ENCODE data around the gene GPR35. TPM values are rescaled to one million over a fixed set of nuclear protein-coding genes. Genes with fewer than 3 reads are reported as not detected.

GPR35 gene
- total RNA-seq, 1 experiment from 2014 or later, result 1.3 TPM

GRCh38 chr2:240591226-240591625, 34.1 kb upstream of the GPR35 start:
- no TSS peak for BruUV-seq (replicated peaks)
- no peaks in the 10 kb centered on the region for H3K27me3 ChIP-seq (ENCODE audit: control insufficient read depth, insufficient read depth, low read length)
- POLR2A ChIA-PET, result no interaction called here
- no peaks in the 10 kb centered on the region for H3K9me3 ChIP-seq (ENCODE audit: control insufficient read depth, insufficient read depth, low read depth, low read length)
- ATAC-seq (no peak), DNase-seq (ENCODE audit: low read depth, low spot score) (no peak)
- intact Hi-C loops (cut with micrococcal nuclease; ENCODE audit: unreplicated experiment), result no loop called here
- peaks cover 13% of the 10 kb centered on the region; the same call in 1 of the 2 replicates for H3K4me1 ChIP-seq (ENCODE audit: control insufficient read depth, insufficient read depth, low read length)
- no peaks in the 10 kb centered on the region; the same call in 1 of the 2 replicates for H3K36me3 ChIP-seq (ENCODE audit: control insufficient read depth, insufficient read depth, low read length)
- in situ Hi-C loops (cut with HindIII; ENCODE audit: low pct_unique_long_range_greater_than_20kb, low sequenced_read_pairs), result no loop called here
- H3K27ac ChIP-seq (ENCODE audit: low read length), result no peak overlapping the region
- CTCF ChIA-PET, result no interaction called here
- no peak overlapping the region for H3K4me3 ChIP-seq (ENCODE audit: low read depth in 2 of 2, low read length in 2 of 2)
- TF ChIP-seq, protein P1, sequence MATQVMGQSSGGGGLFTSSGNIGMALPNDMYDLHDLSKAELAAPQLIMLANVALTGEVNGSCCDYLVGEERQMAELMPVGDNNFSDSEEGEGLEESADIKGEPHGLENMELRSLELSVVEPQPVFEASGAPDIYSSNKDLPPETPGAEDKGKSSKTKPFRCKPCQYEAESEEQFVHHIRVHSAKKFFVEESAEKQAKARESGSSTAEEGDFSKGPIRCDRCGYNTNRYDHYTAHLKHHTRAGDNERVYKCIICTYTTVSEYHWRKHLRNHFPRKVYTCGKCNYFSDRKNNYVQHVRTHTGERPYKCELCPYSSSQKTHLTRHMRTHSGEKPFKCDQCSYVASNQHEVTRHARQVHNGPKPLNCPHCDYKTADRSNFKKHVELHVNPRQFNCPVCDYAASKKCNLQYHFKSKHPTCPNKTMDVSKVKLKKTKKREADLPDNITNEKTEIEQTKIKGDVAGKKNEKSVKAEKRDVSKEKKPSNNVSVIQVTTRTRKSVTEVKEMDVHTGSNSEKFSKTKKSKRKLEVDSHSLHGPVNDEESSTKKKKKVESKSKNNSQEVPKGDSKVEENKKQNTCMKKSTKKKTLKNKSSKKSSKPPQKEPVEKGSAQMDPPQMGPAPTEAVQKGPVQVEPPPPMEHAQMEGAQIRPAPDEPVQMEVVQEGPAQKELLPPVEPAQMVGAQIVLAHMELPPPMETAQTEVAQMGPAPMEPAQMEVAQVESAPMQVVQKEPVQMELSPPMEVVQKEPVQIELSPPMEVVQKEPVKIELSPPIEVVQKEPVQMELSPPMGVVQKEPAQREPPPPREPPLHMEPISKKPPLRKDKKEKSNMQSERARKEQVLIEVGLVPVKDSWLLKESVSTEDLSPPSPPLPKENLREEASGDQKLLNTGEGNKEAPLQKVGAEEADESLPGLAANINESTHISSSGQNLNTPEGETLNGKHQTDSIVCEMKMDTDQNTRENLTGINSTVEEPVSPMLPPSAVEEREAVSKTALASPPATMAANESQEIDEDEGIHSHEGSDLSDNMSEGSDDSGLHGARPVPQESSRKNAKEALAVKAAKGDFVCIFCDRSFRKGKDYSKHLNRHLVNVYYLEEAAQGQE (IDR thresholded peaks at IDR 0.05; ENCODE audit: insufficient read depth in 1 of 2, low read depth in 2 of 2, low read length in 1 of 2), result no peak
- no peak for TF ChIP-seq POLR2AphosphoS5 (IDR thresholded peaks at IDR 0.05; ENCODE audit: low read depth, low read length)
- no peak for TF ChIP-seq TCF7L2 (IDR thresholded peaks at IDR 0.05; ENCODE audit: low read depth, low read length)
- no peak for TF ChIP-seq CTCF (IDR thresholded peaks at IDR 0.05)
- no peak for TF ChIP-seq SIN3A (IDR thresholded peaks at IDR 0.05; ENCODE audit: borderline replicate concordance, insufficient read depth, low read depth, low read length)

GRCh38 chr2:240591784-240592183, 33.5 kb upstream of the GPR35 start:
- intact Hi-C loops (cut with micrococcal nuclease; ENCODE audit: unreplicated experiment), result no loop called here
- Histone ChIP-seq H3K27ac (ENCODE audit: low read length) (no peak overlapping the region), H3K36me3 (ENCODE audit: control insufficient read depth, insufficient read depth, low read length) (no peaks in the 10 kb centered on the region; the same call in 1 of the 2 replicates), H3K27me3 (ENCODE audit: control insufficient read depth, insufficient read depth, low read length) (no peaks in the 10 kb centered on the region), H3K4me3 (ENCODE audit: low read depth in 2 of 2, low read length in 2 of 2) (no peak overlapping the region), H3K9me3 (ENCODE audit: control insufficient read depth, insufficient read depth, low read depth, low read length) (no peaks in the 10 kb centered on the region), H3K4me1 (ENCODE audit: control insufficient read depth, insufficient read depth, low read length) (peaks cover 13% of the 10 kb centered on the region; the same call in 1 of the 2 replicates)
- ATAC-seq, result no peak
- no TSS peak for BruUV-seq (replicated peaks)
- POLR2A ChIA-PET, result no interaction called here
- CTCF ChIA-PET, result no interaction called here
- TF ChIP-seq TCF7L2 (IDR thresholded peaks at IDR 0.05; ENCODE audit: low read depth, low read length) (no peak), POLR2AphosphoS5 (IDR thresholded peaks at IDR 0.05; ENCODE audit: low read depth, low read length) (no peak)
- in situ Hi-C loops (cut with HindIII; ENCODE audit: low pct_unique_long_range_greater_than_20kb, low sequenced_read_pairs), result no loop called here
- no peak for DNase-seq (ENCODE audit: low read depth, low spot score)

- ATAC-seq (no peak), DNase-seq (ENCODE audit: low read depth, low spot score) (no peak)
- no peak for TF ChIP-seq POLR2AphosphoS5 (IDR thresholded peaks at IDR 0.05; ENCODE audit: low read depth, low read length)
- TF ChIP-seq TCF7L2 (IDR thresholded peaks at IDR 0.05; ENCODE audit: low read depth, low read length), result no peak
- no peak for TF ChIP-seq CTCF (IDR thresholded peaks at IDR 0.05)
- no peak for TF ChIP-seq SIN3A (IDR thresholded peaks at IDR 0.05; ENCODE audit: borderline replicate concordance, insufficient read depth, low read depth, low read length)
- TF ChIP-seq, protein P1 (IDR thresholded peaks at IDR 0.05; ENCODE audit: insufficient read depth in 1 of 2, low read depth in 2 of 2, low read length in 1 of 2), result no peak
- BruUV-seq (replicated peaks), result no TSS peak
- Histone ChIP-seq H3K9me3 (ENCODE audit: control insufficient read depth, insufficient read depth, low read depth, low read length) (no peaks in the 10 kb centered on the region), H3K4me1 (ENCODE audit: control insufficient read depth, insufficient read depth, low read length) (peaks cover 6% of the 10 kb centered on the region; the same call in 1 of the 2 replicates), H3K4me3 (ENCODE audit: low read depth in 2 of 2, low read length in 2 of 2) (no peak overlapping the region), H3K27me3 (ENCODE audit: control insufficient read depth, insufficient read depth, low read length) (no peaks in the 10 kb centered on the region), H3K36me3 (ENCODE audit: control insufficient read depth, insufficient read depth, low read length) (no peaks in the 10 kb centered on the region), H3K27ac (ENCODE audit: low read length) (no peak overlapping the region)
- intact Hi-C loops (cut with micrococcal nuclease; ENCODE audit: unreplicated experiment), result no loop called here
- in situ Hi-C loops (cut with HindIII; ENCODE audit: low pct_unique_long_range_greater_than_20kb, low sequenced_read_pairs), result no loop called here
- ChIA-PET CTCF (no interaction called here), POLR2A (no interaction called here)
Measured at GRCh38 chr2:240593026-240593702, 32.1 kb upstream of the GPR35 start.

All from Panc1 (cell line).